Astrocyte (in vitro differentiated cells and primary cell): ENCODE results near the gene DRC1. TPM values are rescaled to one million over a fixed set of nuclear protein-coding genes. Genes with fewer than 3 reads are reported as not detected.

Experiments
- DNase-seq: peaks from one replicate; pipeline ENCODE4 v3.0.0-alpha.2; 2010; ENCODE audit warnings: low read depth
- FAIRE-seq: peaks from 2 replicates; lab custom pipeline; 2011; peaks lifted over from hg19 to GRCh38; lab: Jason Lieb, UNC
- H2AFZ ChIP-seq: 2 replicates; pipeline ENCODE4 v1.6.0; 2012; ENCODE audit warnings: low read depth, low read length, inconsistent platforms
- H3K27ac ChIP-seq: 2 replicates; pipeline ENCODE4 v1.5.1; 2011; ENCODE audit warnings: low read depth, low read length, inconsistent platforms
- H3K27me3 ChIP-seq: 2 replicates; pipeline ENCODE4 v1.6.0; 2011; ENCODE audit warnings: low read length, inconsistent platforms; ENCODE audit not compliant: insufficient read depth
- H3K36me3 ChIP-seq: 2 replicates; pipeline ENCODE4 v1.5.1; 2011; ENCODE audit warnings: low read length, inconsistent platforms; ENCODE audit not compliant: insufficient read depth
- H3K4me1 ChIP-seq: 2 replicates; pipeline ENCODE4 v1.5.1; 2011; ENCODE audit warnings: low read length, inconsistent platforms; ENCODE audit not compliant: insufficient read depth
- H3K4me2 ChIP-seq: 2 replicates; pipeline ENCODE4 v1.6.0; 2012; ENCODE audit warnings: low read length, inconsistent platforms
- H3K4me3 ChIP-seq: 2 replicates; pipeline ENCODE4 v1.5.1; 2011; ENCODE audit warnings: low read depth, mild to moderate bottlenecking, low read length, inconsistent platforms; ENCODE audit not compliant: insufficient read depth
- H3K79me2 ChIP-seq: 2 replicates; pipeline ENCODE4 v1.6.0; 2012; ENCODE audit warnings: mild to moderate bottlenecking, low read length, inconsistent platforms; ENCODE audit not compliant: insufficient read depth
- H3K9ac ChIP-seq: 2 replicates; pipeline ENCODE4 v1.6.0; 2012; ENCODE audit warnings: mild to moderate bottlenecking, low read length, inconsistent platforms
- H3K9me3 ChIP-seq: 2 replicates; pipeline ENCODE4 v1.5.1; 2012; ENCODE audit warnings: low read depth, mild to moderate bottlenecking, low read length, inconsistent platforms; ENCODE audit not compliant: insufficient read depth
- H4K20me1 ChIP-seq: 2 replicates; pipeline ENCODE4 v1.6.0; 2012; ENCODE audit warnings: low read length, inconsistent platforms; ENCODE audit not compliant: insufficient read depth
- H3K27ac Mint-ChIP-seq: one replicate; pipeline ENCODE4 v1.8.0; 2021; ENCODE audit warnings: mild to moderate bottlenecking, mixed read lengths; ENCODE audit not compliant: unreplicated experiment
- H3K27me3 Mint-ChIP-seq: one replicate; pipeline ENCODE4 v1.8.0; 2021; ENCODE audit warnings: low read depth, mixed read lengths; ENCODE audit not compliant: unreplicated experiment
- H3K36me3 Mint-ChIP-seq: one replicate; pipeline ENCODE4 v1.8.0; 2021; ENCODE audit warnings: low read depth, mixed read lengths; ENCODE audit not compliant: unreplicated experiment
- H3K4me1 Mint-ChIP-seq: one replicate; pipeline ENCODE4 v1.8.0; 2021; ENCODE audit warnings: low read depth, mixed read lengths; ENCODE audit not compliant: unreplicated experiment
- H3K4me3 Mint-ChIP-seq: one replicate; pipeline ENCODE4 v1.8.0; 2021; ENCODE audit warnings: mild to moderate bottlenecking, moderate library complexity, mixed read lengths; ENCODE audit not compliant: unreplicated experiment
- H3K9me3 Mint-ChIP-seq: one replicate; pipeline ENCODE4 v1.8.0; 2021; ENCODE audit warnings: mild to moderate bottlenecking, mixed read lengths; ENCODE audit not compliant: unreplicated experiment
- CTCF ChIP-seq: IDR thresholded peaks from 2 replicates; pipeline ENCODE4 v1.5.1; 2011; ENCODE audit warnings: low read depth, mild to moderate bottlenecking, inconsistent platforms, low read length, moderate library complexity; ENCODE audit not compliant: insufficient read depth
- EZH2 ChIP-seq: IDR thresholded peaks from 2 replicates; pipeline ENCODE4 v1.6.1; 2012; ENCODE audit warnings: mild to moderate bottlenecking, low read length, inconsistent platforms; ENCODE audit not compliant: insufficient read depth
- total RNA-seq: library from RNA; stranded (reverse); gene quantifications from 2 replicates; pipeline ENCODE4 v1.2.1, GENCODE V29; 2021

Gene DRC1
- total RNA-seq, 1 donor from 2014 or later: 0.27 TPM

GRCh38 chr2:26480566-26481423, 79.1 kb downstream of the DRC1 start:
- peaks cover 6% of the 10 kb centered on the region for H3K27me3 ChIP-seq
- Mint-ChIP-seq H3K27me3 (peaks cover 31% of the 10 kb centered on the region), H3K36me3 (no peaks in the 10 kb centered on the region), H3K4me3 (no peak overlapping the region), H3K27ac (no peak overlapping the region), H3K4me1 (no peaks in the 10 kb centered on the region), H3K9me3 (no peaks in the 10 kb centered on the region)
- H3K9ac ChIP-seq: no peak overlapping the region
- no peaks in the 10 kb centered on the region for H3K4me1 ChIP-seq
- no peaks in the 10 kb centered on the region for H3K79me2 ChIP-seq
- no peak overlapping the region for H2AFZ ChIP-seq
- no peaks in the 10 kb centered on the region for H3K36me3 ChIP-seq
- DNase-seq (no peak), FAIRE-seq (no peak)
- no peak overlapping the region for H3K27ac ChIP-seq
- no peaks in the 10 kb centered on the region for H4K20me1 ChIP-seq
- no peaks in the 10 kb centered on the region for H3K9me3 ChIP-seq
- no peak overlapping the region for H3K4me2 ChIP-seq
- no peak overlapping the region for H3K4me3 ChIP-seq
- TF ChIP-seq EZH2 (no peak), CTCF (no peak)

DNA sequence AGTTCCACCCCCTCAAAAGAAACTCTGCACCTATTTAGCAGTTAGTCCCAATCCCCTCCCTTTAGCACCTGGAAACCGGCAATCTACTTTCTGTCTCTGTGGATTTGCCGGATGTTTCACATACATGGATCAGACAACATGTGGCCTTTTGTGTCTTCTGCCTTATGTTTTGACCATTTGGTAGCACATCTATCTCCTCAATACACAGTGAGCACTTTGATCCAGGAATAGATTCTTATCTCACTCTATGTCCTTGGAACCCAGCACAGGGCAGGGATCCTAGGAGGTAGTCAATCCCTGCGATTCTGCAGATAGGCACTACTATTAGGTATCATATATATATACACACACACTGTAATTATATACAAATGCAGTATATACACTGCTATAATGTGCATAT, 80.0 kb downstream of the DRC1 start:
- Histone ChIP-seq H4K20me1 (no peaks in the 10 kb centered on the region), H3K4me1 (no peaks in the 10 kb centered on the region), H2AFZ (no peak overlapping the region), H3K4me3 (no peak overlapping the region), H3K79me2 (no peaks in the 10 kb centered on the region), H3K27me3 (peaks cover 8% of the 10 kb centered on the region), H3K27ac (no peak overlapping the region), H3K36me3 (no peaks in the 10 kb centered on the region), H3K9ac (no peak overlapping the region), H3K9me3 (no peaks in the 10 kb centered on the region), H3K4me2 (no peak overlapping the region)
- Mint-ChIP-seq H3K27ac (no peak overlapping the region), H3K27me3 (peaks cover 35% of the 10 kb centered on the region), H3K4me3 (no peak overlapping the region), H3K9me3 (peaks cover 1% of the 10 kb centered on the region), H3K36me3 (no peaks in the 10 kb centered on the region), H3K4me1 (no peaks in the 10 kb centered on the region)
- no peak for DNase-seq
- FAIRE-seq: no peak
- no peak for TF ChIP-seq EZH2
- no peak for TF ChIP-seq CTCF
